HepG2 (cell line): ENCODE measurements around the gene KCNQ1OT1. TPM values are rescaled to one million over a fixed set of nuclear protein-coding genes. Genes with fewer than 3 reads are reported as not detected.

ENCODE experiments used
- ATAC-seq: fragments of 200-7000 bp; cut with Tn5 transposase; 3 replicates; pipeline ENCODE4 v1.9.1; 2020; ENCODE audit warnings: mild to moderate bottlenecking, moderate library complexity
- BruUV-seq: library from RNA; stranded (reverse); fragments of 400-500 nt; replicated peaks from 2 replicates; lab custom pipeline; 2021; lab: Mats Ljungman, UMichigan
- CTCF ChIA-PET: fragments of 300-600 bp; formaldehyde crosslinking; extraction: SDS; loops from one replicate; lab custom pipeline; 2021; ENCODE audit warnings: low total read pairs, inconsistent platforms, low intra/inter-chr PET ratio; lab: Yijun Ruan, JAX
- POLR2A ChIA-PET: fragments of 350-600 bp; sonication (Branson Sonifier 250); formaldehyde crosslinking; loops from one replicate; lab custom pipeline; 2020; ENCODE audit warnings: antibody characterized with exemption, inconsistent platforms; lab: Yijun Ruan, JAX
- DNase-seq: peaks from one replicate; pipeline ENCODE4 v3.0.0-alpha.2; 2015; ENCODE audit warnings: low spot score
- FAIRE-seq: peaks from 3 replicates; lab custom pipeline; 2011; peaks lifted over from hg19 to GRCh38; lab: Jason Lieb, UNC
- H2AFZ ChIP-seq: one replicate; pipeline ENCODE4 v1.6.1; 2011; ENCODE audit warnings: low read length, inconsistent platforms
- H3K27ac ChIP-seq: fragments of 300-600 bp; 3 replicates; pipeline ENCODE4 v1.8.0; 2011; ENCODE audit warnings: mixed run types, mild to moderate bottlenecking, mixed read lengths, low read length, inconsistent platforms; ENCODE audit not compliant: insufficient read depth; ENCODE audit errors: extremely low read length
- H3K27me3 ChIP-seq, 2 experiments: fragments of 200-600 bp in 1 of 2; 2 replicates in 1 of 2; 3 replicates in 1 of 2; pipeline versions ENCODE4 v1.6.0 to v1.8.0; 2011; ENCODE audit warnings: low read length in 2 of 2, mild to moderate bottlenecking in 2 of 2, moderate library complexity in 2 of 2, inconsistent platforms in 1 of 2; ENCODE audit not compliant: insufficient read depth in 2 of 2, control insufficient read depth in 1 of 2
- H3K36me3 ChIP-seq, 2 experiments: fragments of 200-600 bp in 1 of 2; replicated peaks in 1 of 2; 2 replicates in 1 of 2; 3 replicates in 1 of 2; pipeline versions ENCODE4 v1.5.1 to v1.8.0; 2011; ENCODE audit warnings: low read length in 2 of 2, inconsistent platforms in 1 of 2; ENCODE audit not compliant: insufficient read depth in 2 of 2, control insufficient read depth in 1 of 2
- H3K4me1 ChIP-seq: 2 replicates; pipeline ENCODE4 v1.5.1; 2012; ENCODE audit warnings: low read length, inconsistent platforms; ENCODE audit not compliant: insufficient read depth
- H3K4me2 ChIP-seq: 2 replicates; pipeline ENCODE4 v1.6.0; 2011; ENCODE audit warnings: low read depth, low read length, inconsistent platforms
- H3K4me3 ChIP-seq, 3 experiments: fragments of 200-600 bp in 1 of 3; sonication (generic), shearing (Covaris generic) in 1 of 3; replicated peaks in 1 of 3; 2 replicates each; pipeline ENCODE4 v1.5.1; 2011 to 2016; ENCODE audit warnings: low read length in 3 of 3, inconsistent platforms in 2 of 3, low read depth in 2 of 3, mild to moderate bottlenecking in 2 of 3, control low read depth in 1 of 3, mixed read lengths in 1 of 3; ENCODE audit not compliant: insufficient read depth in 1 of 3
- H3K79me2 ChIP-seq: one replicate; pipeline ENCODE4 v1.6.1; 2011; ENCODE audit warnings: low read length, inconsistent platforms; ENCODE audit not compliant: insufficient read depth
- H3K9ac ChIP-seq: 2 replicates; pipeline ENCODE4 v1.6.0; 2011; ENCODE audit warnings: mild to moderate bottlenecking, low read depth, low read length, inconsistent platforms; ENCODE audit not compliant: insufficient read depth
- H3K9me3 ChIP-seq: 2 replicates; pipeline ENCODE4 v1.5.1; 2012; ENCODE audit warnings: mild to moderate bottlenecking, low read length
- H4K20me1 ChIP-seq: 2 replicates; pipeline ENCODE4 v1.6.0; 2011; ENCODE audit warnings: inconsistent platforms, mild to moderate bottlenecking, low read length, moderate library complexity; ENCODE audit not compliant: insufficient read depth
- AKAP8 ChIP-seq: sonication (generic); formaldehyde crosslinking; IDR thresholded peaks from 2 replicates; pipeline ENCODE4 v1.5.1; 2020; ENCODE audit warnings: mild to moderate bottlenecking, missing genetic modification reagents
- GFI1 ChIP-seq: sonication (generic); formaldehyde crosslinking; IDR thresholded peaks from 2 replicates; pipeline ENCODE4 v1.5.0; 2020; ENCODE audit warnings: missing genetic modification reagents, mild to moderate bottlenecking, borderline replicate concordance
- HMG20A ChIP-seq: IDR thresholded peaks from 2 replicates; pipeline ENCODE4 v1.6.1; 2016; ENCODE audit warnings: borderline replicate concordance
- NCOA5 ChIP-seq: sonication (generic); formaldehyde crosslinking; IDR thresholded peaks from 2 replicates; pipeline ENCODE4 v1.4.0; 2020; ENCODE audit warnings: missing genetic modification reagents
- NFKB2 ChIP-seq: sonication (generic); formaldehyde crosslinking; IDR thresholded peaks from 2 replicates; pipeline ENCODE4 v1.4.0; 2020; ENCODE audit warnings: missing genetic modification reagents, borderline replicate concordance
- RFX5 ChIP-seq: IDR thresholded peaks from 2 replicates; pipeline ENCODE4 v1.6.1; 2011; ENCODE audit warnings: low read depth, low read length, improper control_type of control experiment
- RORA ChIP-seq: sonication (generic); formaldehyde crosslinking; IDR thresholded peaks from 2 replicates; pipeline ENCODE4 v1.5.0; 2020; ENCODE audit warnings: mild to moderate bottlenecking, missing genetic modification reagents, moderate library complexity
- ZMYM2 ChIP-seq: sonication (generic); formaldehyde crosslinking; IDR thresholded peaks from 2 replicates; pipeline ENCODE4 v1.8.0; 2022; ENCODE audit warnings: mild to moderate bottlenecking, missing genetic modification reagents
- ZNF24 ChIP-seq: fragments of 450-650 bp; IDR thresholded peaks from 2 replicates; pipeline ENCODE4 v1.6.1; 2017; ENCODE audit warnings: antibody characterized with exemption, mild to moderate bottlenecking
- ZNF335 ChIP-seq: sonication (generic); formaldehyde crosslinking; IDR thresholded peaks from 2 replicates; pipeline ENCODE4 v1.4.0; 2020; ENCODE audit warnings: missing genetic modification reagents
- ZNF841 ChIP-seq: sonication (generic); formaldehyde crosslinking; IDR thresholded peaks from 2 replicates; pipeline ENCODE4 v1.8.1; 2023; ENCODE audit warnings: missing genetic modification reagents, borderline replicate concordance
- WGBS: methylation state at CpG from one replicate; pipeline ENCODE4 v1.1.6; 2017; ENCODE audit warnings: low lambda C conversion rate; 5-methylcytosine and 5-hydroxymethylcytosine counted together
- in situ Hi-C: cut with HindIII; loops from 2 replicates; pipeline ENCODE4 v1.10.0; 2017; ENCODE audit warnings: low pct_unique_long_range_greater_than_20kb; ENCODE audit not compliant: extremely low pct_ligation_motif_present
- intact Hi-C: fragments of 100-400 bp; cut with micrococcal nuclease; formaldehyde crosslinking; loops from one replicate; pipeline ENCODE4 v1.10.0; 2022; ENCODE audit not compliant: unreplicated experiment
- polyA plus RNA-seq, 8 experiments: library from polyadenylated mRNA; depleted of rRNA in 3 of 8; stranded (reverse) in 7 of 8; unstranded in 1 of 8; fragments of >200 nt; fragmentation: Illumina TruSeq in 4 of 8; extraction: Trizol in 4 of 8; gene quantifications; 2 replicates each; pipeline versions ENCODE4 v1.2.1 to v1.2.3, GENCODE V29; 2011 to 2016; ENCODE audit warnings: low read depth in 4 of 8, missing spikeins in 1 of 8, mixed read lengths in 1 of 8; ENCODE audit not compliant: insufficient read depth in 1 of 8
- total RNA-seq, 5 experiments: library from RNA; depleted of rRNA; stranded (reverse); fragments of >200 nt; fragmentation: Illumina TruSeq; extraction: Trizol; gene quantifications; 2 replicates each; pipeline ENCODE4 v1.2.3, GENCODE V29; 2016; ENCODE audit warnings: low read depth in 1 of 5
- TF ChIP-seq, protein P1 (sequence below): sonication (generic); formaldehyde crosslinking; IDR thresholded peaks from 2 replicates; pipeline ENCODE4 v1.4.0; 2020; ENCODE audit warnings: missing genetic modification reagents, borderline replicate concordance
- TF ChIP-seq, protein P2 (sequence below): sonication (generic); formaldehyde crosslinking; IDR thresholded peaks from 2 replicates; pipeline ENCODE4 v1.4.0; 2020; ENCODE audit warnings: missing genetic modification reagents, borderline replicate concordance
- TF ChIP-seq, protein P3 (sequence below): sonication (generic); formaldehyde crosslinking; IDR thresholded peaks from 2 replicates; pipeline ENCODE4 v1.5.0; 2020; ENCODE audit warnings: mild to moderate bottlenecking, missing genetic modification reagents

Gene KCNQ1OT1
- total and polyA plus RNA-seq, 2 of the 13 experiments (the other 11 are each of a cell fraction or from before 2014, with no cell fraction given), result 1.3 to 18.9 TPM

DNA sequence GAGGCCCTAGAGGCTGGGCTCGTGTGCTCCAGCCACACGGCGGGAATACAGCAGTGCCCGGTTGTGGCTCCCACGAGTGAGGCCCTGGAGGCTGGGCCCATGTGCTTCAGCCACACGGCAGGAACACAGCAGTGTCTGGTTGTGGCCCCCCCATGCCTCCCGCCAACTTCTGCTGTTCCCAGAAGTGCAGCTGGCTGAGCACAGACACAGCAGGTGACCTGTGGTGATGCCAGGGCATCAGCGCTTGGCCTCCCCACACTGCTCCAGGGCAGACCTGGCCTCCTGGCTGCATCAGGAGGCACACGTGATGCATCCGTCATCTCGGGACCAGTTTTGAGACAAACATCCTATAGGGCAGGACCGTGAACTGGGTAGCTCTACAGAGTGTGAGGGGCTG, 110.3 kb downstream of the KCNQ1OT1 start (continued):
- TF ChIP-seq ZMYM2 (CRISPR knock-in tag) (no peak), AKAP8 (CRISPR knock-in tag) (no peak), ZNF24 (no peak), NCOA5 (no peak)
- TF ChIP-seq, all 625 proteins: peak for 0

DNA sequence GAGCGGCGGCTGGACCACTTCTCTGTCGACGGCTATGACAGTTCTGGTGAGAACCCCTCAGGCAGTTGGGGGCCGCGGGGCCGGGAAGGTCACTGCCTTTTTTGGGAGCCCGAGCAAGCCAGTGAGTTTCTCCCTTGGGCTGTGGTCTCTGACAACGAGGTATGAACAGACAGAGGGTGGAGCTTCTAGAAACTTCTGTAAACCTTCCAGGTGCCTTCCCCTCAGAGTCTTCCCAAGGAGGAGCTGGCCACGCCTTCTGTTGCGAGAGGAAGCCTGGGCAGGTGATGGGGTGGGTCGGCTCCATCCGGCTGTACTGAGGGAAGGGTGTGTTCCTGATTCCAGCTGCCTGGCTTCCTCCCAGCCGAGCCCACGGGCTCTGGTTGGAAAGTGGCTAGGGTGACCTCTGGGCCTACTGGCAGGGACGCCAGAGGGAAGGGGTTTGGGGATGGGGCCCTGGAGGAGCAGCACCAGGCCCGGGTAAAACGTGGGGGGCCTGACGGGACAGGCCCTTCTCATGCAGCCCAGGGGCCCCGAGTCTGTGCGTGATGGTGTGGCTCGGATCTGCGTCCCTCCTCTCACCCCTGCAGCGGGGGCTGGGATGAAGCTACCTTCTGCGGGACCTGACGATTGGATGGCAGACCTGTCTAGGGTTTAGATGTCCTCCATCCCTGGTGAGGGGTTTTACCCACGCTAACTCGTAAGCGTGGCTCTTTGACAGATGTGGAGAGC, 110.8 kb downstream of the KCNQ1OT1 start:
- whole genome bisulfite sequencing, result 48% methylated on average over 15 of the region's 29 CpGs
- Histone ChIP-seq H3K79me2 (no peaks in the 10 kb centered on the region), H3K27me3 (peaks cover 25 to 91% of the 10 kb centered on the region in 2 experiments), H3K4me1 (no peaks in the 10 kb centered on the region), H4K20me1 (peaks cover 6% of the 10 kb centered on the region; the same call in 1 of the 2 replicates), H3K27ac (no peak overlapping the region), H2AFZ (no peak overlapping the region), H3K4me2 (no peak overlapping the region), H3K36me3 (no peaks in the 10 kb centered on the region), H3K9me3 (no peaks in the 10 kb centered on the region), H3K9ac (no peak overlapping the region), H3K4me3 (no peak overlapping the region)
- intact Hi-C loops (no loop called here), in situ Hi-C loops (no loop called here)
- ATAC-seq (no peak), DNase-seq (no peak), FAIRE-seq (no peak)
- POLR2A ChIA-PET, result no interaction called here
- BruUV-seq, result no TSS peak
- CTCF ChIA-PET, result no interaction called here
- TF ChIP-seq NFKB2 (no peak), HMG20A (CRISPR knock-in tag) (no peak), ZNF335 (CRISPR knock-in tag) (no peak), RORA (CRISPR knock-in tag) (no peak), GFI1 (CRISPR knock-in tag) (no peak), RFX5 (no peak), ZNF841 (no peak)
- TF ChIP-seq, protein P1, sequence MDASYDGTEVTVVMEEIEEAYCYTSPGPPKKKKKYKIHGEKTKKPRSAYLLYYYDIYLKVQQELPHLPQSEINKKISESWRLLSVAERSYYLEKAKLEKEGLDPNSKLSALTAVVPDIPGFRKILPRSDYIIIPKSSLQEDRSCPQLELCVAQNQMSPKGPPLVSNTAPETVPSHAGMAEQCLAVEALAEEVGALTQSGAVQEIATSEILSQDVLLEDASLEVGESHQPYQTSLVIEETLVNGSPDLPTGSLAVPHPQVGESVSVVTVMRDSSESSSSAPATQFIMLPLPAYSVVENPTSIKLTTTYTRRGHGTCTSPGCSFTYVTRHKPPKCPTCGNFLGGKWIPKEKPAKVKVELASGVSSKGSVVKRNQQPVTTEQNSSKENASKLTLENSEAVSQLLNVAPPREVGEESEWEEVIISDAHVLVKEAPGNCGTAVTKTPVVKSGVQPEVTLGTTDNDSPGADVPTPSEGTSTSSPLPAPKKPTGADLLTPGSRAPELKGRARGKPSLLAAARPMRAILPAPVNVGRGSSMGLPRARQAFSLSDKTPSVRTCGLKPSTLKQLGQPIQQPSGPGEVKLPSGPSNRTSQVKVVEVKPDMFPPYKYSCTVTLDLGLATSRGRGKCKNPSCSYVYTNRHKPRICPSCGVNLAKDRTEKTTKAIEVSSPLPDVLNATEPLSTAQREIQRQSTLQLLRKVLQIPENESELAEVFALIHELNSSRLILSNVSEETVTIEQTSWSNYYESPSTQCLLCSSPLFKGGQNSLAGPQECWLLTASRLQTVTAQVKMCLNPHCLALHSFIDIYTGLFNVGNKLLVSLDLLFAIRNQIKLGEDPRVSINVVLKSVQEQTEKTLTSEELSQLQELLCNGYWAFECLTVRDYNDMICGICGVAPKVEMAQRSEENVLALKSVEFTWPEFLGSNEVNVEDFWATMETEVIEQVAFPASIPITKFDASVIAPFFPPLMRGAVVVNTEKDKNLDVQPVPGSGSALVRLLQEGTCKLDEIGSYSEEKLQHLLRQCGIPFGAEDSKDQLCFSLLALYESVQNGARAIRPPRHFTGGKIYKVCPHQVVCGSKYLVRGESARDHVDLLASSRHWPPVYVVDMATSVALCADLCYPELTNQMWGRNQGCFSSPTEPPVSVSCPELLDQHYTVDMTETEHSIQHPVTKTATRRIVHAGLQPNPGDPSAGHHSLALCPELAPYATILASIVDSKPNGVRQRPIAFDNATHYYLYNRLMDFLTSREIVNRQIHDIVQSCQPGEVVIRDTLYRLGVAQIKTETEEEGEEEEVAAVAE, result no peak
- TF ChIP-seq, protein P2, sequence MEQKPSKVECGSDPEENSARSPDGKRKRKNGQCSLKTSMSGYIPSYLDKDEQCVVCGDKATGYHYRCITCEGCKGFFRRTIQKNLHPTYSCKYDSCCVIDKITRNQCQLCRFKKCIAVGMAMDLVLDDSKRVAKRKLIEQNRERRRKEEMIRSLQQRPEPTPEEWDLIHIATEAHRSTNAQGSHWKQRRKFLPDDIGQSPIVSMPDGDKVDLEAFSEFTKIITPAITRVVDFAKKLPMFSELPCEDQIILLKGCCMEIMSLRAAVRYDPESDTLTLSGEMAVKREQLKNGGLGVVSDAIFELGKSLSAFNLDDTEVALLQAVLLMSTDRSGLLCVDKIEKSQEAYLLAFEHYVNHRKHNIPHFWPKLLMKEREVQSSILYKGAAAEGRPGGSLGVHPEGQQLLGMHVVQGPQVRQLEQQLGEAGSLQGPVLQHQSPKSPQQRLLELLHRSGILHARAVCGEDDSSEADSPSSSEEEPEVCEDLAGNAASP (CRISPR knock-in tag), result no peak
- TF ChIP-seq, protein P3, sequence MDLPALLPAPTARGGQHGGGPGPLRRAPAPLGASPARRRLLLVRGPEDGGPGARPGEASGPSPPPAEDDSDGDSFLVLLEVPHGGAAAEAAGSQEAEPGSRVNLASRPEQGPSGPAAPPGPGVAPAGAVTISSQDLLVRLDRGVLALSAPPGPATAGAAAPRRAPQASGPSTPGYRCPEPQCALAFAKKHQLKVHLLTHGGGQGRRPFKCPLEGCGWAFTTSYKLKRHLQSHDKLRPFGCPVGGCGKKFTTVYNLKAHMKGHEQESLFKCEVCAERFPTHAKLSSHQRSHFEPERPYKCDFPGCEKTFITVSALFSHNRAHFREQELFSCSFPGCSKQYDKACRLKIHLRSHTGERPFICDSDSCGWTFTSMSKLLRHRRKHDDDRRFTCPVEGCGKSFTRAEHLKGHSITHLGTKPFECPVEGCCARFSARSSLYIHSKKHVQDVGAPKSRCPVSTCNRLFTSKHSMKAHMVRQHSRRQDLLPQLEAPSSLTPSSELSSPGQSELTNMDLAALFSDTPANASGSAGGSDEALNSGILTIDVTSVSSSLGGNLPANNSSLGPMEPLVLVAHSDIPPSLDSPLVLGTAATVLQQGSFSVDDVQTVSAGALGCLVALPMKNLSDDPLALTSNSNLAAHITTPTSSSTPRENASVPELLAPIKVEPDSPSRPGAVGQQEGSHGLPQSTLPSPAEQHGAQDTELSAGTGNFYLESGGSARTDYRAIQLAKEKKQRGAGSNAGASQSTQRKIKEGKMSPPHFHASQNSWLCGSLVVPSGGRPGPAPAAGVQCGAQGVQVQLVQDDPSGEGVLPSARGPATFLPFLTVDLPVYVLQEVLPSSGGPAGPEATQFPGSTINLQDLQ, result no peak
